Smooth muscle cell (in vitro differentiated cells): Measurements from ENCODE around the gene PCDH19. TPM values are rescaled to one million over a fixed set of nuclear protein-coding genes. Genes with fewer than 3 reads are reported as not detected.

Experiments
- DNase-seq: peaks from one replicate; lab custom pipeline; 2025; ENCODE audit not compliant: unreplicated experiment; lab: John Stamatoyannopoulos, UW
- H2AFZ ChIP-seq: fragments of 200-600 bp; sonication (generic); 2 replicates; pipeline ENCODE4 v1.6.0; 2016; ENCODE audit warnings: antibody characterized with exemption, low read depth, mild to moderate bottlenecking
- H3F3A ChIP-seq: fragments of 200-600 bp; sonication (generic); 2 replicates; pipeline ENCODE4 v1.6.0; 2017; ENCODE audit warnings: antibody characterized with exemption, low read depth
- H3K27ac ChIP-seq: fragments of 200-600 bp; sonication (generic); 2 replicates; pipeline ENCODE4 v1.5.1; 2016; ENCODE audit warnings: low read depth, mild to moderate bottlenecking
- H3K27me3 ChIP-seq: fragments of 200-600 bp; sonication (generic); 2 replicates; pipeline ENCODE4 v1.6.1; 2016; ENCODE audit warnings: low read depth, mild to moderate bottlenecking
- H3K36me3 ChIP-seq: fragments of 200-600 bp; sonication (generic); 2 replicates; pipeline ENCODE4 v1.5.1; 2016; ENCODE audit warnings: low read depth
- H3K4me1 ChIP-seq: fragments of 200-600 bp; sonication (generic); 2 replicates; pipeline ENCODE4 v1.5.1; 2016; ENCODE audit warnings: low read depth
- H3K4me2 ChIP-seq: fragments of 200-600 bp; sonication (generic); 2 replicates; pipeline ENCODE4 v1.6.0; 2016; ENCODE audit warnings: mild to moderate bottlenecking
- H3K4me3 ChIP-seq: fragments of 200-600 bp; sonication (generic); 2 replicates; pipeline ENCODE4 v1.5.1; 2016; ENCODE audit warnings: mild to moderate bottlenecking
- H3K79me2 ChIP-seq: fragments of 200-600 bp; sonication (generic); 2 replicates; pipeline ENCODE4 v1.6.0; 2016; ENCODE audit warnings: low read depth, mild to moderate bottlenecking
- H3K9ac ChIP-seq: fragments of 200-600 bp; sonication (generic); 2 replicates; pipeline ENCODE4 v1.6.0; 2016; ENCODE audit warnings: low read depth
- H3K9me3 ChIP-seq: fragments of 200-600 bp; sonication (generic); replicated peaks from 2 replicates; pipeline ENCODE4 v1.5.1; 2016; ENCODE audit warnings: low read depth
- H4K20me1 ChIP-seq: fragments of 200-600 bp; sonication (generic); 2 replicates; pipeline ENCODE4 v1.6.0; 2016; ENCODE audit warnings: low read depth
- CTCF ChIP-seq: fragments of 200-600 bp; sonication (generic); IDR thresholded peaks from 2 replicates; pipeline ENCODE4 v1.5.1; 2017; ENCODE audit warnings: borderline replicate concordance, mild to moderate bottlenecking, antibody characterized with exemption; ENCODE audit not compliant: insufficient read depth, poor library complexity, severe bottlenecking
- WGBS: methylation state at CpG from one replicate; pipeline ENCODE4 v1.1.7; 2016; ENCODE audit warnings: low lambda C conversion rate; 5-methylcytosine and 5-hydroxymethylcytosine counted together
- polyA plus RNA-seq: library from polyadenylated mRNA; unstranded; fragments of >200 nt; fragmentation: Nextera tagmentation; extraction: Ambion mirVana; gene quantifications from 2 replicates; pipeline ENCODE4 v1.2.1, GENCODE V29; 2016
- total RNA-seq: library from RNA; depleted of rRNA; stranded (reverse); fragments of >200 nt; gene quantifications from 2 replicates; pipeline ENCODE4 v1.2.3, GENCODE V29; 2014

The PCDH19 gene
- total and polyA plus RNA-seq, 2 experiments from 2014 or later, result 7.5 to 16.8 TPM

- Histone ChIP-seq H3K9ac (no peak overlapping the region), H3F3A (no peaks in the 10 kb centered on the region), H3K27ac (no peak overlapping the region), H4K20me1 (no peaks in the 10 kb centered on the region), H3K27me3 (no peaks in the 10 kb centered on the region), H3K9me3 (no peaks in the 10 kb centered on the region), H3K4me1 (no peaks in the 10 kb centered on the region), H3K4me2 (no peak overlapping the region), H3K4me3 (no peak overlapping the region), H3K79me2 (no peaks in the 10 kb centered on the region), H3K36me3 (no peaks in the 10 kb centered on the region), H2AFZ (no peak overlapping the region)
- no peak for TF ChIP-seq CTCF
- no peak for DNase-seq
Observed at GRCh38 chrX:100265179-100265578, 144.9 kb downstream of the PCDH19 start.

GRCh38 chrX:100264200-100264599 is 145.9 kb downstream of the PCDH19 start:
- Histone ChIP-seq H3K4me1 (no peaks in the 10 kb centered on the region), H3K9me3 (no peaks in the 10 kb centered on the region), H3K4me3 (no peak overlapping the region), H3K27me3 (no peaks in the 10 kb centered on the region), H3F3A (no peaks in the 10 kb centered on the region), H2AFZ (no peak overlapping the region), H3K9ac (no peak overlapping the region), H3K36me3 (no peaks in the 10 kb centered on the region), H3K27ac (no peak overlapping the region), H4K20me1 (no peaks in the 10 kb centered on the region), H3K4me2 (no peak overlapping the region), H3K79me2 (no peaks in the 10 kb centered on the region)
- WGBS, result 29% methylated on average over 2 of the region's 2 CpGs
- no peak for TF ChIP-seq CTCF
- DNase-seq, result no peak

- Histone ChIP-seq H3K36me3 (no peaks in the 10 kb centered on the region), H3F3A (no peaks in the 10 kb centered on the region), H3K27ac (no peak overlapping the region), H3K9ac (no peak overlapping the region), H3K9me3 (no peaks in the 10 kb centered on the region), H2AFZ (no peak overlapping the region), H4K20me1 (no peaks in the 10 kb centered on the region), H3K27me3 (no peaks in the 10 kb centered on the region), H3K79me2 (no peaks in the 10 kb centered on the region), H3K4me2 (no peak overlapping the region), H3K4me1 (no peaks in the 10 kb centered on the region), H3K4me3 (no peak overlapping the region)
- WGBS, result 65% methylated on average over 3 of the region's 3 CpGs
- TF ChIP-seq CTCF, result no peak
- DNase-seq, result no peak
Observed at GRCh38 chrX:100263650-100264049, 146.4 kb downstream of the PCDH19 start.

- Histone ChIP-seq H3K27me3 (no peaks in the 10 kb centered on the region), H3K27ac (no peak overlapping the region), H3K4me2 (no peak overlapping the region), H4K20me1 (no peaks in the 10 kb centered on the region), H3K79me2 (no peaks in the 10 kb centered on the region), H3K4me3 (no peak overlapping the region), H3K9me3 (no peaks in the 10 kb centered on the region), H2AFZ (no peak overlapping the region), H3F3A (no peaks in the 10 kb centered on the region), H3K4me1 (no peaks in the 10 kb centered on the region), H3K36me3 (no peaks in the 10 kb centered on the region), H3K9ac (no peak overlapping the region)
- DNase-seq, result no peak
- 53% methylated on average over 4 of the region's 4 CpGs for WGBS
- no peak for TF ChIP-seq CTCF
Observed at GRCh38 chrX:100248885-100249493, 161.1 kb downstream of the PCDH19 start.
